HEK293 (cell line): ENCODE data around the gene ZP4.

ENCODE experiments used
- GLI4 ChIP-seq: fragments of 450-650 bp; formaldehyde crosslinking; IDR thresholded peaks from 2 replicates; pipeline ENCODE4 v1.5.1; 2016; ENCODE audit warnings: missing biosample characterization, missing genetic modification characterization
- REST ChIP-seq: fragments of 450-650 bp; formaldehyde crosslinking; IDR thresholded peaks from 2 replicates; pipeline ENCODE4 v1.5.1; 2016; ENCODE audit warnings: missing biosample characterization, missing genetic modification characterization
- ZBTB20 ChIP-seq: fragments of 450-650 bp; formaldehyde crosslinking; IDR thresholded peaks from 2 replicates; pipeline ENCODE4 v1.5.1; 2016; ENCODE audit warnings: missing biosample characterization, missing genetic modification characterization
- ZFP37 ChIP-seq: fragments of 450-650 bp; formaldehyde crosslinking; IDR thresholded peaks from 2 replicates; pipeline ENCODE4 v1.5.1; 2016; ENCODE audit warnings: missing biosample characterization, missing genetic modification characterization
- ZFP41 ChIP-seq: fragments of 450-650 bp; formaldehyde crosslinking; IDR thresholded peaks from 2 replicates; pipeline ENCODE4 v1.5.1; 2016; ENCODE audit warnings: missing biosample characterization, missing genetic modification characterization, borderline replicate concordance
- ZNF561 ChIP-seq: fragments of 450-650 bp; IDR thresholded peaks from 2 replicates; pipeline ENCODE4 v1.5.1; 2018; ENCODE audit warnings: missing biosample characterization, missing genetic modification characterization, borderline replicate concordance
- ZNF639 ChIP-seq: fragments of 450-650 bp; formaldehyde crosslinking; IDR thresholded peaks from 2 replicates; pipeline ENCODE4 v1.5.1; 2016; ENCODE audit warnings: missing biosample characterization, missing genetic modification characterization
- ZSCAN18 ChIP-seq: fragments of 450-650 bp; formaldehyde crosslinking; IDR thresholded peaks from 2 replicates; pipeline ENCODE4 v1.5.1; 2016; ENCODE audit warnings: missing biosample characterization, missing genetic modification characterization
- TF ChIP-seq, protein P1 (sequence below): fragments of 450-650 bp; formaldehyde crosslinking; IDR thresholded peaks from 2 replicates; pipeline ENCODE4 v1.5.1; 2016; ENCODE audit warnings: missing biosample characterization, missing genetic modification characterization
- TF ChIP-seq, protein P2 (sequence below): fragments of 450-650 bp; formaldehyde crosslinking; optimal IDR thresholded peaks from 2 replicates; pipeline ENCODE3; 2016; ENCODE audit warnings: missing biosample characterization, mild to moderate bottlenecking, missing genetic modification characterization

DNA sequence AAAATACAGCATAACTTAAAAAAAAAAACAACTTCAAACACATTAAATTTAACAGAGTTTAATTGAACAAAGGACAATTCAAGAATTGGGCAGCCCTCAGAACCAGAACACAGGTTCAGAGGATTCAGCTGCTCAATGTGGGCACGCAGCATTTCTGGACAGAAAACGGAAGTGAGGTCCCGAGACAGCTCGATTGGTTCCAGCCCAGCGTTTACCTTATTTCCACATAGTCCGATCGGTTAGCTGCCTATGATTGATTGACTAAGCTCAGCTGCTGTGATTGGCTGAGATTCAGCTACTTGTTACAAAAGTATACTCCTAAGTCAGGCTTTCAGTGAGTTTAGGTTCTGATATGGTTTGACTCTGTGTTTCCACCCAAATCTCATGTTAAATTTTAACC is 33.3 kb downstream of the ZP4 start:
- TF ChIP-seq REST (no peak), ZFP37 (tag by site-specific recombination) (no peak), ZNF639 (tag by site-specific recombination) (no peak), ZSCAN18 (tag by site-specific recombination) (no peak), ZNF561 (tag by site-specific recombination) (no peak), ZFP41 (tag by site-specific recombination) (no peak), GLI4 (no peak), ZBTB20 (tag by site-specific recombination) (no peak)
- TF ChIP-seq, protein P1, sequence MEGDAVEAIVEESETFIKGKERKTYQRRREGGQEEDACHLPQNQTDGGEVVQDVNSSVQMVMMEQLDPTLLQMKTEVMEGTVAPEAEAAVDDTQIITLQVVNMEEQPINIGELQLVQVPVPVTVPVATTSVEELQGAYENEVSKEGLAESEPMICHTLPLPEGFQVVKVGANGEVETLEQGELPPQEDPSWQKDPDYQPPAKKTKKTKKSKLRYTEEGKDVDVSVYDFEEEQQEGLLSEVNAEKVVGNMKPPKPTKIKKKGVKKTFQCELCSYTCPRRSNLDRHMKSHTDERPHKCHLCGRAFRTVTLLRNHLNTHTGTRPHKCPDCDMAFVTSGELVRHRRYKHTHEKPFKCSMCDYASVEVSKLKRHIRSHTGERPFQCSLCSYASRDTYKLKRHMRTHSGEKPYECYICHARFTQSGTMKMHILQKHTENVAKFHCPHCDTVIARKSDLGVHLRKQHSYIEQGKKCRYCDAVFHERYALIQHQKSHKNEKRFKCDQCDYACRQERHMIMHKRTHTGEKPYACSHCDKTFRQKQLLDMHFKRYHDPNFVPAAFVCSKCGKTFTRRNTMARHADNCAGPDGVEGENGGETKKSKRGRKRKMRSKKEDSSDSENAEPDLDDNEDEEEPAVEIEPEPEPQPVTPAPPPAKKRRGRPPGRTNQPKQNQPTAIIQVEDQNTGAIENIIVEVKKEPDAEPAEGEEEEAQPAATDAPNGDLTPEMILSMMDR (tag by site-specific recombination) = no peak
- TF ChIP-seq, protein P2, sequence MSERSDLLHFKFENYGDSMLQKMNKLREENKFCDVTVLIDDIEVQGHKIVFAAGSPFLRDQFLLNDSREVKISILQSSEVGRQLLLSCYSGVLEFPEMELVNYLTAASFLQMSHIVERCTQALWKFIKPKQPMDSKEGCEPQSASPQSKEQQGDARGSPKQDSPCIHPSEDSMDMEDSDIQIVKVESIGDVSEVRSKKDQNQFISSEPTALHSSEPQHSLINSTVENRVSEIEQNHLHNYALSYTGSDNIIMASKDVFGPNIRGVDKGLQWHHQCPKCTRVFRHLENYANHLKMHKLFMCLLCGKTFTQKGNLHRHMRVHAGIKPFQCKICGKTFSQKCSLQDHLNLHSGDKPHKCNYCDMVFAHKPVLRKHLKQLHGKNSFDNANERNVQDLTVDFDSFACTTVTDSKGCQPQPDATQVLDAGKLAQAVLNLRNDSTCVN (tag by site-specific recombination) = no peak
